Fibroblast of the aortic adventitia (primary cell): ENCODE measurements around the gene CDC42EP3. TPM values are rescaled to one million over a fixed set of nuclear protein-coding genes. Genes with fewer than 3 reads are reported as not detected.

ENCODE experiments used
- DNase-seq: peaks from one replicate; pipeline ENCODE4 v3.0.0-alpha.2; 2010; ENCODE audit warnings: low read depth
- H3K4me3 ChIP-seq: 2 replicates; pipeline ENCODE4 v1.5.1; 2011; ENCODE audit warnings: low read depth, mild to moderate bottlenecking, control low read depth, low read length, moderate library complexity
- CTCF ChIP-seq: IDR thresholded peaks from 2 replicates; pipeline ENCODE4 v1.5.1; 2011; ENCODE audit warnings: mild to moderate bottlenecking, low read length, control low read depth, inconsistent platforms; ENCODE audit not compliant: insufficient read depth
- total RNA-seq: library from RNA; depleted of rRNA; stranded (reverse); fragments of >200 nt; gene quantifications from 2 replicates; pipeline ENCODE4 v1.2.3, GENCODE V29; 2012; ENCODE audit warnings: low replicate concordance

Gene CDC42EP3
- 30.5 and 34.7 TPM in 2 replicates for total RNA-seq

DNA sequence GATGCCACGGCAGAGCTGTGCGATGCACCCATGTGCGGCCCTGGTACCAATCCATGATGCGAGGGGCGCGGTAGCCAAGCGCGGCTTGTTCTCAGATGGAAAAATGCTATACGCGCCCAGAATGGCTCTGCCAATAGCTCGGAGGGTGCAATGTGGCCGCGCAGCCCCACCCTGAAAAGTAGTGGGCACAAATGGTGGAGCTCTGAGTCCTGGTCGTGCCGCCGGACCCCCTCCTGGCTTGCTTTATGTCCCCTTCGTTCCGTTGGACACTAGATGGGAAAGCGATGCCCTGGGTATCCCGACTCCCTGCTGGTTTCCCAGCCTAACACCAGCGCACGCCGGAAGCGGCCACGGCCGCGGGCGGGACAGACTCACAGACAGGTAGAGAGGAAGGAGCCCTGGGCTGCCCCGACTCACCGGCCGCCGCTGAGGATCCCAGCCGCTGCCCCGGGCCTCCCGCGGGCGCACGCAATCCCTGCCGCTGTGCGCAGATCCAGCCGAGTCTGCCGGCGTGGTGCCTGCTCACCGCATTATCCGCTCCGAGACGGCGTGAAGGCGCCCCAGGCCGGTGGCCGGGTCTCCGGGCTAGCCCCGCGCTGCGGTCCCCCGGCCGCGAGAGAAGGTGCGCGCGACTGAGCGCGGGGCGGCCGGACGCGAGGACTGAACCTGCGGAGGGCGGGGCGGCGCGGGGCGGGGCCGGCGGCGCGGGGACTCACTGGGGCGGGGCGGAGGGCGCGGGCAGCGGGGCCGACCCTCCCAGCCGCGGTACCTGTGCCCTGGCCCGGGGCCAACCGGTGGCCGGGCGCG is at the start of gene CDC42EP3:
TSS of gene CDC42EP3 (minus strand) at position 634 of the 807 bp plus-strand sequence. CDS start 25,055 bp downstream, outside the sequence.
- peak; percentile 28 for DNase-seq
- H3K4me3 ChIP-seq = peak within 1 kb of the TSS; percentile 92
- TF ChIP-seq CTCF = no peak

- DNase-seq = no peak
- TF ChIP-seq CTCF = no peak
Measured at GRCh38 chr2:37721201-37721560, 49.7 kb upstream of the CDC42EP3 start.

DNA sequence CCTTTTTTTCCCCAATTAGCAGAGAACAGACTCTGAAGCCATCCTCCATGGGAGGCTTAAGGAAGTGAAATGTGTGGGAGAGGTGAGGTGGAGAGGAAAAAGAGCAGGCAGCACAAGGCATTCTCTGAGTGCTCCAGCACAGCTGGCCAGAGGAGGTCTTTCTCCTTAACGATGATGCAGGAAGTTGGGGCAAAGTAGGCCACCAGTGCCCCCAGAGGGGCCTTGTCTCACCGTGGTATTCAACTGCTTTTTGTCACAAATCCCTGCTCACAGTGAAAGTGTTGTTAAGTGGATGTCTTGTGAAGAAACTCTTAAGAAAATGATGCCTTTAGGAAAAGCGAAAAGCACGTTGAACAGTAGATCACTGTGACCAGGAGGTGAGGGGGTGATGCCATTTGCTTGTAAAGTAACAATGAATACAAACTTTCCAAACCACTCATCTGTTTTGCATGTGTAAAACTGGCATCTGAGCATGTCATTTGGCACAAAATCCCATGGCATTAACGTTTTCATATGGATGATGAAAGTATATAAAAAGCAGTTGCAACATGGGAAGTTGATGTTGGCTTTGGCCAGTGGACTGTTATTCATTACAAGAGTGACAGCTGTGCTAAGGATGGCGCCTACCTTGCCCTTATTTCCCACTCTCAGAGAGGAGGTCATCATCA is 49.2 kb upstream of the CDC42EP3 start:
- DNase-seq = peak; percentile 89
- H3K4me3 ChIP-seq = no peak overlapping the region
- TF ChIP-seq CTCF = no peak

More at GRCh38 chr2:37721201-37721560, 49.7 kb upstream of the CDC42EP3 start:
- no peak overlapping the region for H3K4me3 ChIP-seq

DNA sequence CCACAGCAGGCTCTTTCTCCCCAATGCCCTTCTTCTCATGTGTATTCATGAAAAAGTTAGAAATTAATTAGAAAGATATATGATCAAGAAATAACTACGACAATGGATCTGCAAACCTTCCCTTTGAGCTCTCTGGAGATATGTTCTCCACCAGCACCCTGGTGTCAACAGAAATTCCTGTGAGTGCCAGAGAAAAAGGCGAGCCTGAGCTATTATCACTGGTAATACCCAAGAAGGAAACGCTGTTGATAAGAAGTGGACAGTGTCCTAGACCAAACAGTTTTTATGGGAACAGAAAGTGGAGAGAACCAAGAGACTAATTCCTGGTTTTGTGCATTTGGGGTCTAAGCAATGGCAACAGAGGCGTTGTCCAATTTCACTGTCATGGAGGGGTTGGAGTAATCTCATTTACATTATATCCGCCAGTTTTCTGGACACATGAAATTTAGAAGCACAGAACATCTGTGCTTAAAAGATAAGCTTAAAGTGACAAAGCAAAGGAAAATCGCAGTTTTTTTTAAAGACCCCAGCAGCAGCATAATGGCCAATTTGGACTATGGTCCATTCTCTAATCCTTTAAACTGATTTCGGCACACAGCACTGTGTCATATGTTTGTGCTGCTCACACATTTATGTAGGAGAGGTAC is 47.2 kb upstream of the CDC42EP3 start:
- TF ChIP-seq CTCF = no peak
- no peak for DNase-seq
- H3K4me3 ChIP-seq = no peak overlapping the region

DNA sequence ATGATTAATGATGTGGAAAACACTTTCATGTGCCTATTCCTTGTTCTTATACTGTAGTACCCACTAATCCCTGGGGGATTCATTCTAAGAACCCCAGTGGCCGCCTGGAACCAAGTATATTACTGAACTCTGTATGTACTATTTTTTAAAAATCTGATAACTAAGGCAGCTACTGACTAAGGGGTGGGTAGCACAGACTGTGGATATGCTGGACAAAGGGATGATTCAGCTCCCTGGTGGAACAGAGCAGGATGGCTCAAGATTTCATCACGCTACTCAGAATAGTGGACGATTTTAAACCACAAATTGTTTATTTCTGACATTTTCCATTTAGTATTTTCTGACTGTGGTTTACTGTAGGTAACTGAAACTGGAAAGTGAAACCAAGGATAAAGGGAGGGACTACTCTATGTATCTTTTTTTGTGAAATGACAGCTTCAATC is 41.8 kb upstream of the CDC42EP3 start:
- H3K4me3 ChIP-seq = no peak overlapping the region
- TF ChIP-seq CTCF = peak; percentile 14
- DNase-seq = peak; percentile 94

DNA sequence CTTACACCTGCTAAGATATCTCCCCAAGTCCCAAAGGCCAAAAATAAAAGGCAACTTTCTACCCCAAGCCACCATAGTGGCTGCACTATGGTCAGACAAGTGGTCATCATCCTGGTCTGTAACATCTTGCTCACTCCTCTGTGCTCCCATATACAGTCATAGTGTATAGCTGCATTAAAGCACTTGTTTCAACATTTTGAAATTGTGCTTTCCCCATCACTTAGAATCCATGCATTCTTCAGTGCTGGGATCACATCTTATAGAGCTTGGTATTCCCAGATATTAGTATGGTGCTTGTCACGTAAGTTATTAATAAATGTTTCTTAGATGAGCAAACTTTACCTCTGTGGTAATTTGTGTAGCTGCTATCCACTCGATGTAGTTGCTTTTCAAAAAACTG is 40.4 kb upstream of the CDC42EP3 start:
- no peak overlapping the region for H3K4me3 ChIP-seq
- no peak for TF ChIP-seq CTCF
- peak; percentile 53 for DNase-seq
